ENCODE results near the gene DPYSL3.

Gene DPYSL3

GRCh38 chr5:147404706-147405105 is 105.2 kb downstream of the DPYSL3 start:
- DNase-seq (ENCODE audit: low read depth, low spot score) = no peak
- TF ChIP-seq FOXP2 (optimal IDR thresholded peaks at IDR 0.05; ENCODE audit: control extremely low read depth, extremely low read length, insufficient read depth) = no peak
- TF ChIP-seq EZH2 (IDR thresholded peaks at IDR 0.05) = no peak
- TF ChIP-seq POLR2AphosphoS5 (IDR thresholded peaks at IDR 0.05; ENCODE audit: borderline replicate concordance, low read depth, low read length) = no peak
- H3K9ac ChIP-seq (ENCODE audit: insufficient read length) = no peak overlapping the region
- H3K36me3 ChIP-seq (ENCODE audit: insufficient read depth, low read length) = peaks cover 47% of the 10 kb centered on the region; the same call in 1 of the 2 replicates
- H3K9me3 ChIP-seq (ENCODE audit: low read depth, low read length) = no peaks in the 10 kb centered on the region
- H3K27ac ChIP-seq = no peak overlapping the region
- no peak overlapping the region for H3K4me3 ChIP-seq

- TF ChIP-seq FOXP2 (optimal IDR thresholded peaks at IDR 0.05; ENCODE audit: control extremely low read depth, extremely low read length, insufficient read depth) = no peak
- H3K27ac ChIP-seq = no peak overlapping the region
- no peak overlapping the region for H3K9ac ChIP-seq (ENCODE audit: insufficient read length)
- DNase-seq (ENCODE audit: low read depth, low spot score) = no peak
- no peaks in the 10 kb centered on the region for H3K9me3 ChIP-seq (ENCODE audit: low read depth, low read length)
- H3K4me3 ChIP-seq = no peak overlapping the region
- peaks cover 44% of the 10 kb centered on the region; the same call in 1 of the 2 replicates for H3K36me3 ChIP-seq (ENCODE audit: insufficient read depth, low read length)
Measured at GRCh38 chr5:147403651-147404640, 105.9 kb downstream of the DPYSL3 start.

GRCh38 chr5:147400881-147401280 is 109.0 kb downstream of the DPYSL3 start:
- Histone ChIP-seq H3K36me3 (ENCODE audit: insufficient read depth, low read length) (peaks cover 48% of the 10 kb centered on the region), H3K4me3 (no peak overlapping the region), H3K27ac (no peak overlapping the region), H3K9me3 (ENCODE audit: low read depth, low read length) (no peaks in the 10 kb centered on the region), H3K9ac (ENCODE audit: insufficient read length) (no peak overlapping the region)
- DNase-seq (ENCODE audit: low read depth, low spot score) = no peak
- TF ChIP-seq EZH2 (IDR thresholded peaks at IDR 0.05) = no peak
- TF ChIP-seq POLR2AphosphoS5 (IDR thresholded peaks at IDR 0.05; ENCODE audit: borderline replicate concordance, low read depth, low read length) = no peak
- TF ChIP-seq FOXP2 (optimal IDR thresholded peaks at IDR 0.05; ENCODE audit: control extremely low read depth, extremely low read length, insufficient read depth) = no peak

GRCh38 chr5:147400126-147400809 is 109.6 kb downstream of the DPYSL3 start:
- TF ChIP-seq EZH2 (IDR thresholded peaks at IDR 0.05) (no peak), POLR2AphosphoS5 (IDR thresholded peaks at IDR 0.05; ENCODE audit: borderline replicate concordance, low read depth, low read length) (no peak), FOXP2 (optimal IDR thresholded peaks at IDR 0.05; ENCODE audit: control extremely low read depth, extremely low read length, insufficient read depth) (no peak)
- H3K36me3 ChIP-seq (ENCODE audit: insufficient read depth, low read length) = peaks cover 45% of the 10 kb centered on the region
- no peak overlapping the region for H3K9ac ChIP-seq (ENCODE audit: insufficient read length)
- no peak overlapping the region for H3K27ac ChIP-seq
- no peak overlapping the region for H3K4me3 ChIP-seq
- no peak for DNase-seq (ENCODE audit: low read depth, low spot score)
- no peaks in the 10 kb centered on the region for H3K9me3 ChIP-seq (ENCODE audit: low read depth, low read length)

GRCh38 chr5:147398860-147399259 is 111.0 kb downstream of the DPYSL3 start:
- TF ChIP-seq EZH2 (IDR thresholded peaks at IDR 0.05) (no peak), FOXP2 (optimal IDR thresholded peaks at IDR 0.05; ENCODE audit: control extremely low read depth, extremely low read length, insufficient read depth) (no peak), POLR2AphosphoS5 (IDR thresholded peaks at IDR 0.05; ENCODE audit: borderline replicate concordance, low read depth, low read length) (no peak)
- no peak for DNase-seq (ENCODE audit: low read depth, low spot score)
- H3K9me3 ChIP-seq (ENCODE audit: low read depth, low read length) = no peaks in the 10 kb centered on the region
- H3K9ac ChIP-seq (ENCODE audit: insufficient read length) = no peak overlapping the region
- peaks cover 42% of the 10 kb centered on the region for H3K36me3 ChIP-seq (ENCODE audit: insufficient read depth, low read length)
- H3K27ac ChIP-seq = no peak overlapping the region
- no peak overlapping the region for H3K4me3 ChIP-seq

- H3K9ac ChIP-seq (ENCODE audit: insufficient read length) = no peak overlapping the region
- H3K9me3 ChIP-seq (ENCODE audit: low read depth, low read length) = no peaks in the 10 kb centered on the region
- TF ChIP-seq POLR2AphosphoS5 (IDR thresholded peaks at IDR 0.05; ENCODE audit: borderline replicate concordance, low read depth, low read length) (no peak), FOXP2 (optimal IDR thresholded peaks at IDR 0.05; ENCODE audit: control extremely low read depth, extremely low read length, insufficient read depth) (no peak), EZH2 (IDR thresholded peaks at IDR 0.05) (no peak)
- H3K4me3 ChIP-seq = no peak overlapping the region
- no peak overlapping the region for H3K27ac ChIP-seq
- H3K36me3 ChIP-seq (ENCODE audit: insufficient read depth, low read length) = peaks cover 42% of the 10 kb centered on the region
- DNase-seq (ENCODE audit: low read depth, low spot score) = no peak
Measured at GRCh38 chr5:147397616-147398015, 112.3 kb downstream of the DPYSL3 start.

- TF ChIP-seq FOXP2 (optimal IDR thresholded peaks at IDR 0.05; ENCODE audit: control extremely low read depth, extremely low read length, insufficient read depth) = no peak
- no peak for TF ChIP-seq EZH2 (IDR thresholded peaks at IDR 0.05)
- TF ChIP-seq POLR2AphosphoS5 (IDR thresholded peaks at IDR 0.05; ENCODE audit: borderline replicate concordance, low read depth, low read length) = no peak
- H3K36me3 ChIP-seq (ENCODE audit: insufficient read depth, low read length) = peaks cover 35% of the 10 kb centered on the region
- no peak for DNase-seq (ENCODE audit: low read depth, low spot score)
- no peak overlapping the region for H3K27ac ChIP-seq
- no peak overlapping the region for H3K4me3 ChIP-seq
- H3K9ac ChIP-seq (ENCODE audit: insufficient read length) = no peak overlapping the region
- H3K9me3 ChIP-seq (ENCODE audit: low read depth, low read length) = no peaks in the 10 kb centered on the region
Measured at GRCh38 chr5:147396070-147396823, 113.6 kb downstream of the DPYSL3 start.

Measured in SK-N-MC (cell line).